Measurements from ENCODE around the gene WNT4.

DNA sequence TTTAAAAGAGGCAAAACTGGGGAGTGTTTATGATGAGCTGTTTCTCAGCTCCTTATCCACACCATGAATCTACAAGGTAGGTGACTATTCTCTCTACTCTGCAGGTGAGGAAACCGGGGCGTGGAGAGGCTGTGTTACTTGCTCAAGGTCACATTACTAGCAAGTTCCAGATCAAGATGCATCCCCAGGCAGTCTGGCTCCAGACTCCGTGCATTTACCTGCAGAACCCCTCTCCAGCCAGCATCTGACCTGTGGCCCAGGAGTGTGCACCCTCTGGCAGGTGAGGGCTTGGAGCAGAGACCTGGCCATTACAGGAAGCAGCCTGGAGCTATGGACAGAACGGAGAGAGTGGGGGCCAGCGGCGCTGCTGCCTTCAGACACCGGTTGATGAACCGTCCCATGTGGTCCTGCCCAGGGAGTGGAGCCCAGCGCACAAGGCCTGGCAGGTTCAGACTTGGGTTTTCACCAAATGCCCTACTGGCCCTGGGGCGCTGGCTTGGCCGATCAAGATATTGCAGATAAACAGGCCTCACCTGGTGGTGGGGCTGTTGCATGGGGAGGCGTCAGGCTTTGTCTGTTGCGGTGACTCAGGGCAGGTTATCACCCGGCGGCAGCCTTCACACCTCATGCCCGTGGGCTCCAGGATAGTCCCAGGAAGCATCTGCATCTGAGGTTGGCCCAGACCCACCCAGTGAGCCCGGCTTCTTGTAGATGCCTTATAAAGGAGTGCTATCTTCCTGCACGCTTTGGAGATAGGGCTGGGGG lies 29.2 kb upstream of the WNT4 start:
- TF ChIP-seq, protein P1, sequence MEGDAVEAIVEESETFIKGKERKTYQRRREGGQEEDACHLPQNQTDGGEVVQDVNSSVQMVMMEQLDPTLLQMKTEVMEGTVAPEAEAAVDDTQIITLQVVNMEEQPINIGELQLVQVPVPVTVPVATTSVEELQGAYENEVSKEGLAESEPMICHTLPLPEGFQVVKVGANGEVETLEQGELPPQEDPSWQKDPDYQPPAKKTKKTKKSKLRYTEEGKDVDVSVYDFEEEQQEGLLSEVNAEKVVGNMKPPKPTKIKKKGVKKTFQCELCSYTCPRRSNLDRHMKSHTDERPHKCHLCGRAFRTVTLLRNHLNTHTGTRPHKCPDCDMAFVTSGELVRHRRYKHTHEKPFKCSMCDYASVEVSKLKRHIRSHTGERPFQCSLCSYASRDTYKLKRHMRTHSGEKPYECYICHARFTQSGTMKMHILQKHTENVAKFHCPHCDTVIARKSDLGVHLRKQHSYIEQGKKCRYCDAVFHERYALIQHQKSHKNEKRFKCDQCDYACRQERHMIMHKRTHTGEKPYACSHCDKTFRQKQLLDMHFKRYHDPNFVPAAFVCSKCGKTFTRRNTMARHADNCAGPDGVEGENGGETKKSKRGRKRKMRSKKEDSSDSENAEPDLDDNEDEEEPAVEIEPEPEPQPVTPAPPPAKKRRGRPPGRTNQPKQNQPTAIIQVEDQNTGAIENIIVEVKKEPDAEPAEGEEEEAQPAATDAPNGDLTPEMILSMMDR (IDR thresholded peaks at IDR 0.05; ENCODE audit: borderline replicate concordance, extremely low read depth, low read length, poor library complexity, severe bottlenecking) = no peak
- TF ChIP-seq EZH2 (IDR thresholded peaks at IDR 0.05; ENCODE audit: borderline replicate concordance, low read depth, low read length, severe bottlenecking) = no peak

Measured in DND-41 (cell line).